GM21447 (cell line): ENCODE results near the gene MYZAP.

ENCODE experiments used
- ATAC-seq: cut with Tn5 transposase; IDR thresholded peaks from one replicate; pipeline ENCODE4 v1.9.1; 2021; ENCODE audit not compliant: unreplicated experiment

MYZAP gene

DNA sequence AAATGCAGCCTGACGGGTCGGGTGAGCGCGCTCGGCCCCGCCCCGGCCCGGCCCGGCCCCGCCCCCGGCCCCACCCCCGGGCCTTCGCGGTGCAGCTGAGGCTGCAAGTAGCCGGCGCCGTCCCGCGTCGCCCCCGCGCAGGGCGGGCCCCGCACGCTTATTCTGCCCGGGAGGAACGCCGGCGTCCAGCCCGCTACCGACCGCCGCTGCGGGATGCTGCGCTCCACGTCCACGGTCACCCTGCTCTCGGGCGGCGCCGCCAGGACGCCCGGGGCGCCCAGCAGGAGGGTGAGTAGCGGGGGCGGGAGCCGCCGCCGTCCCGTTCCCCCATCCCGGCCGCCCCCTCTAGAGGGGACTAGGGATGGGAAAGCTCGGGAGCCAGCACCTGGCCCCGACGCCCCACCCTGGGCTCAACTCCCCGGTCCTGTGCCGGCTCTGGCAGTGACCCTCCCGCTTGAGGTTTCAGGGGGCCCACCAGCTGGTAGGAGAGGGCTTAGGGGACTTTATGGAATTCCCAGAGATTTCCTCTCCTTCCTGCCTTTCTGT lies at the start of gene MYZAP:
MYZAP (plus strand) TSS at position 83 of the 546 bp plus-strand sequence; CDS start at position 214, 131 bp downstream.
- no peak for ATAC-seq

DNA sequence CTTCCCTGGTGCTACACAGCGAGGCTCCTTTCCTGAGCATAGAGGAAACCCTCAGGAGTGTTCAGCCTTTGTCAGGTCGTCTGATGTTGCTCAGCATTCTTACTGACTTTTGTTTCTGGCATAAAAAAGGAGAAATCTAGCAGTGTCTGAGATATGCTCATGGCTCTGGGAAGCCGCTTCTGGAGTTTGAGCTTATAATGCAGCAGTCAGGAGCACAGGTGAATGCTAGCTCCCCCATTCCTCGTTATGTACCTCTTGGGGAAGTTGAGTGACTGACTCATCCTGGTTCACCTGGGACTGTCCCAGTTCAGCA lies 49.2 kb upstream of the MYZAP start:
- no peak for ATAC-seq

DNA sequence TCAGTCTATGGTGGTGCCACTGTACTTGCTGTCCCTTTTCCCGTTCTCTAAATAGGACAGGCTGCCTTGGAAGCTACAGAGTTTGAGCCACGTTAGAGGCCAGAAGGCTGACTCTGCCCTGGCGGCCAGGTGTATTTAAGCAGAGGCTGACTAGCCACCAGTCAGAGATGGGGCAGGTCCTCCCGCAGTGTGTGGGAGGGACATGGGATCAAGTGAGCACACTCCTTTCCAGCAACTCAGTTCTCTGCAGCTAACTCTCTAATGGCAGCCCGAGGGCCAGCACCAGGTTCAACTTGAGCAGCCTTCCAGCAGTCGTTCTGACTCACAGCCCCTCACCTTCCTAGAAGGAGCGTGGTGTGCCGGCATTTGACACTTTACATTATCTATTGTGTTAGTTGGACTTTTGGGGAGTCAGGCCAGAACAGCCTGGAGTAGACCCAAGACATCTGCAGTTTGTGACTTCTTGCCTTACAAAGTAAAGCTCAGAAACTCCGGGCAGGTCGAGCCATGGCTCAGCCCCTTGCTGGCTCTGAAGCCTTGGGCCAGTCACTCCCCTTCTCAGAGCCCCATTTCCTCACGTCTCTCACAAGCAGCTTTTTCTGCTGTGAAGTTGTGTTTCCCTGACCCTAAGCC lies 46.7 kb upstream of the MYZAP start:
- ATAC-seq, result no peak

GRCh38 chr15:57545995-57546394 lies 45.7 kb upstream of the MYZAP start:
- ATAC-seq, result no peak

DNA sequence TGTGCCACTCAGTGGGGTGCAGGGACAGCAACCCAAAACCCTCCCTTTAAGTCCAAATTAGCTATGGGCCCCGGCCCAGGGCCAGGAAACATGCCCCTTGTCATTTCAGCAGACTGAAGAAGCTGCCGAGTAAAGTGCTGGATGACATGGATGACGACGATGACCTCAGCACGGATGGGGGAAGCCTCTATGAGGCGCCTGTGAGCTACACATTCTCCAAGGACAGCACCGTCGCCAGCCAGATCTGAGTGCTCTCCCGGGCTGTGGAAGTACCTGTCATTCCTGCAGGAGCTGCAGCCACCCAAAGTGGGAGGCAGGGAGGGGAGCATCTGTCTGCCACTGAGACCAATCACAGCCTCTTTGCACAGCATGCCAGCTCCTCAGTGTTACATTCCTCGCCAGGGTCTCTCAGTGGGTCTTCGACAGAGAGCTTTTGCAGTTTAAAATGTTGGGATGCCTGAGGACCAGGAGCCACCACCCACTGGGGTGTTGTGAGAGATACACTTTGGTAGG lies 44.4 kb upstream of the MYZAP start:
- no peak for ATAC-seq

- ATAC-seq, result no peak
Measured at GRCh38 chr15:57548351-57548750, 43.4 kb upstream of the MYZAP start.

GRCh38 chr15:57548835-57549234 lies 42.9 kb upstream of the MYZAP start:
- ATAC-seq, result no peak

GRCh38 chr15:57549935-57550334 lies 41.8 kb upstream of the MYZAP start:
- no peak for ATAC-seq

DNA sequence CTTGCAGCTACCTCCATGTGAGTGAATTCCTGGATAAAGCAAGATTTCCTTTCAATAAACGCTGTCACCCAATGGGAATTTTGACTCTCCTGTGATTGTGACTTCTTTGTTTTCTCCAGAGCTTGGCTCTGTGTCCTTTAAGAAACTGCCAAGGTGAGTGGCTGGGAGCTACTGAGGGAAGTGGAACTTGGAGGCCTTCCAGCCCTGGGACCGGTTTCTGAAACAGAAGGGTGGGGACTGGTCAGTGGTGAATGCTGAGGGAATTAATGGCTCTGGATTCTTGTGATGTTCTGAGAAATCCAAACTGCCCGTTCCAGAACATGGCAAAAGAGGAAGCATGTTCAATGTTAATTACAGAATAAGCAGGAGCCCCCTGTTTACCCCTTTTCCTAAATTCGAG lies 41.1 kb upstream of the MYZAP start:
- ATAC-seq, result no peak

DNA sequence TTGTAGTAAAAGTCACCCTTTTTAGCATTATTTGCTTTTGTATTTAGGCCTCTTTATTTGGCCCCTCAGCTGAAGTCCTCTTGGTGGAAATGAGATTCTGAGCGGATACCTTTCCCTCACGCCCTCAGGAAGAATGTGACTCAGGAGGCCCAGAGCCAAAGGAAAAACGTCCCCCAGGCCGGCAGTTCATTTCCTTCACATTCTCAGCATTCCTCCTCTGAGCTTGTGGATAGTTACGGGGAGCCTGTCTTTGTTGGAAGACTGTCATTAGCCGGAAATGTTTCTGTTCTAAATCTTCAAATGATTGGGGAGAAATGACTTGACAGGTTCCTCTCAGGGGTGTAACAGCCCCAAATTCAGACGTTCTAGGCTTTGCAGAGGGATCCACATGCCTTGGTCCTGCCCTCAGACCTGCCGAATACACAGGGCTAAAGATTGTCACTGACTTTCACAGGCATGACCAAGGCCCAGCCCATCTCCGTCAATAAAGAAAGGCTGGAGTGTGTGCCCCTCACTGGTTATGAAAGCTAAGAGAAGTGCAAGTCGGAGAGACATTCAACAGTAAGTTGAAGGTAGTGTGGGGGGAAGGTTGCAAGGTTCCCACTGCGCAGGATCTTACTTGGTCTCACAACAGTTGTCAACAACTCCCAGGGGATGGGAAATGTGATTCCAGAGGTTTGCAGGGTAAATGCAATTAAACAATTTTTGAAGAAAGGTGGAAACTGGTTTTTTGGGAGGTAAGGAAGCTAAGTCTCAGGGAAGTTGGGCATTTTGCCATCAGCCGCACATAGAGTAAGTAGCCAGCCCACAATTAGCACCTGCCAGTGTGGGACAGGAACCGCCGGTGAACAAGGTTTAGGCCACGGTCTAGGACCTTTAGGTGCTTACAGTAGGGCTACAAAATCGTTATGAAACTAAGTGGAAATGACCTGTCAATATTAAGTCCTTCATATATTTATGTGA lies 39.7 kb upstream of the MYZAP start:
- no peak for ATAC-seq

DNA sequence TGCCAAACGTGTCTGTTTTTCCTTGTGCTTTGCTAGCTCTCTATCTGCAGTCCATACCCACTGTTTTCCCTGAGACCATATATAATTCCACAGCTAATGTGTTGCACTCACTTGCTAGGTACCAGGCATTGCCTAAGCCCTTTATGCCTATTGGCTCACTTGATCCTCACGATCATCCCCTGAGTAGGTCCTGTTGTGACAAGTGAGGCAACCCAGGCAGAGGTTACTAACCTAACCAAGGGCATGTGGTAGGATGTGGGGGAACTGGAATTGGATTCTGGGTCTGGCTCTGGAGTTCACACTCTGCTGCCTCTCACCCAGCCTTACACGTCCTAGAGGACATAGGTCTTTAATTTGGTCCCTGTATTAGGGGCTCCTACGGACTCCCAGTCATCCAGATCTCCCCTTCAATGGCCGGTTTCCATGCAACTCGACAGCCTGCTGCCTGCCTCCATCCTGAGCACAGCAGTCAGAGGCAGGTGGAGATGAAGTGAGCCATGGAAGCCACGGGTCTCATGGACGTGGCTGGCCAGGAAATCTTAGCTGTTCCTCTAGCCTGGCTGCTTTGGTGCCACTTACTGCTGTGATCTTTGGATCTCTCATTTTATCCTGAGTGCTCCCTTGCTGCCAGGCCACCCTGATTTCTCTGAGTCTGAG lies 38.9 kb upstream of the MYZAP start:
- ATAC-seq, result no peak

DNA sequence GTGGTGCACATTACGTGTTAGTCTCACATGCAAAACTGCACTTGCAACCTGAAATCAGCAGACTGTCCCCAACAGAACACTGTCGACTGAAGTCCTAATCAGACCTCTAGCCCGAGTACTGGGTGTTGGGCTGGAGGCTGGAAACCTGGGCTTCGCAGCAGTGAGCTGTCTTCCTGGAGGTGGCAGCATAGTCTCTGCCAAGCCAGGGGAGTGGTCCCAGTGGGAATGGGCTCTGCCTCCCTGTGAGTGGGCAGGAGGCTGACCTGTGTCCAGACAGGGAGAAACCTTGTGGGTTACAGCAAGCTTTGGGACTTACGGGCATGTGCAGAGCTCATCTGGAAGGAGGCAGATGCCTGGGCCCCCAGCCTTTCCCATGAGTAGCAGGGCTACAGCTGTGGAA lies 38.2 kb upstream of the MYZAP start:
- no peak for ATAC-seq

GRCh38 chr15:57554063-57554811 lies 37.5 kb upstream of the MYZAP start:
- ATAC-seq, result no peak

- ATAC-seq, result no peak
Measured at GRCh38 chr15:57554812-57555179, 36.9 kb upstream of the MYZAP start.

DNA sequence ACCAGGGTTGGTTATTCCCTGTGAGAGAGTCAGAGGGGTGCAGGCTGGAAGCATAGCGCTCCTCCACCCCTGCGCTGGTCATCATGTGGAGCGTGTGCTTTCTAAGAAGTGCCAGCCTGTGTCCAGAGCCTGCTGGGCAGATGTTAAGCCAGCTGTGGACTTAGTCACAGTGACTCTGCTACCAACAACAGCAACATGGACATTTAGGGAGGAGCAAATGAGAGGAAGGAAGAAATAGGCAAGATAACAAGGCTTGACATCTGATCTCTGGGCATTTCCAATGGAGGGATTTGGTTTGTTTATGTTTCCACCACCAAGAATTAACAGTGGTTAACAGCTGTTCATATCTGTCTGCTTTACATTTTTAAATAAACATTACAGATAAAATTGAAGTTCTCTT lies 36.4 kb upstream of the MYZAP start:
- ATAC-seq, result no peak

- no peak for ATAC-seq
Measured at GRCh38 chr15:57556040-57556439, 35.7 kb upstream of the MYZAP start.

GRCh38 chr15:57557267-57557666 lies 34.4 kb upstream of the MYZAP start:
- no peak for ATAC-seq

GRCh38 chr15:57557810-57558209 lies 33.9 kb upstream of the MYZAP start:
- no peak for ATAC-seq

DNA sequence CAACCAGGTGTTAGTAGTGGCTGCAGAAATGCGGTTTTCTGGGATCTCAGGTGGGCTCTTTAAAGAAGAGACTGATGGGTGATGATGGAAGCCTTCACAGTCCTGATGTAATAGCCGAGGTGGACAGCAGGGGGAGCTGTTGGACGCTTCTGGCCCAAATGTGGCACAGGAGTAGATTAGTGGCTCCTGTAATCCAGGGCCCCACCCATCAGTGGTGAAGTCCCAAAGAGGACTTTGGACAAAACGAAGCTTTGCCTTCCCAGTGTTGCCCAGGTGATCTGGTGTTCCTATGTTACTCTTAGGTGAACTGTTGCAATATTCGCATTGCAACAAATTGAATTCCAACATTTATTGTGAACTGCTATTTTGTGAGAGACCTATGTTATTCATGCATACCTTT lies 31.8 kb upstream of the MYZAP start:
- ATAC-seq, result no peak

- peak; percentile 81 for ATAC-seq
Measured at GRCh38 chr15:57561041-57561711, 30.5 kb upstream of the MYZAP start.
